ENCODE measurements around the gene UBA7. TPM values are rescaled to one million over a fixed set of nuclear protein-coding genes. Genes with fewer than 3 reads are reported as not detected.

The UBA7 gene
- total RNA-seq, 1 donor from 2014 or later: 25.1 TPM

DNA sequence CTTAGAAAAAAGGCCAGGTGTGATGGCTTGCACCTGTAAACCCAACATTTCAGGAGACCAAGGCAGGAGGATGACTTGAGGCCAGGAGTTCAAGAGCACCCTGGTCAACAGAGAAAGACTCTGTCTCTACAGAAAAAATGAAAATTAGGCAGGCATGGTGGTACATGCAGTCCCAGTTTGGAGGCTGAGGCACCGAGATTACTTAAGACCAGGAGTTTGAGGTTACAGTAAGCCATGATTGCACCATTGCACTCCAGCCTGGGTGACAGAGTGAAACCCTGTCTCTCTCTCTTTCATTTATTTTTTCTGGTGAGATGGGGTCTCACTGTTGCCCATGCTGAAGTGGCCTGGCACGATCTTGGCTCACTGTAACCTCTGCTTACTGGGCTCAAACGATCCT lies 52.1 kb downstream of the UBA7 start:
- Histone ChIP-seq H3K27me3 (ENCODE audit: low read depth) (no peaks in the 10 kb centered on the region), H3K9me3 (replicated peaks) (no peaks in the 10 kb centered on the region), H3K4me1 (peaks cover 21% of the 10 kb centered on the region), H3K36me3 (no peaks in the 10 kb centered on the region), H3K4me3 (no peak overlapping the region), H3K27ac (replicated peaks) (no peak overlapping the region)
- intact Hi-C loops (cut with micrococcal nuclease): no loop called here
- no peak for DNase-seq
- TF ChIP-seq, protein P1, sequence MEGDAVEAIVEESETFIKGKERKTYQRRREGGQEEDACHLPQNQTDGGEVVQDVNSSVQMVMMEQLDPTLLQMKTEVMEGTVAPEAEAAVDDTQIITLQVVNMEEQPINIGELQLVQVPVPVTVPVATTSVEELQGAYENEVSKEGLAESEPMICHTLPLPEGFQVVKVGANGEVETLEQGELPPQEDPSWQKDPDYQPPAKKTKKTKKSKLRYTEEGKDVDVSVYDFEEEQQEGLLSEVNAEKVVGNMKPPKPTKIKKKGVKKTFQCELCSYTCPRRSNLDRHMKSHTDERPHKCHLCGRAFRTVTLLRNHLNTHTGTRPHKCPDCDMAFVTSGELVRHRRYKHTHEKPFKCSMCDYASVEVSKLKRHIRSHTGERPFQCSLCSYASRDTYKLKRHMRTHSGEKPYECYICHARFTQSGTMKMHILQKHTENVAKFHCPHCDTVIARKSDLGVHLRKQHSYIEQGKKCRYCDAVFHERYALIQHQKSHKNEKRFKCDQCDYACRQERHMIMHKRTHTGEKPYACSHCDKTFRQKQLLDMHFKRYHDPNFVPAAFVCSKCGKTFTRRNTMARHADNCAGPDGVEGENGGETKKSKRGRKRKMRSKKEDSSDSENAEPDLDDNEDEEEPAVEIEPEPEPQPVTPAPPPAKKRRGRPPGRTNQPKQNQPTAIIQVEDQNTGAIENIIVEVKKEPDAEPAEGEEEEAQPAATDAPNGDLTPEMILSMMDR (IDR thresholded peaks at IDR 0.05; ENCODE audit: borderline replicate concordance): no peak

DNA sequence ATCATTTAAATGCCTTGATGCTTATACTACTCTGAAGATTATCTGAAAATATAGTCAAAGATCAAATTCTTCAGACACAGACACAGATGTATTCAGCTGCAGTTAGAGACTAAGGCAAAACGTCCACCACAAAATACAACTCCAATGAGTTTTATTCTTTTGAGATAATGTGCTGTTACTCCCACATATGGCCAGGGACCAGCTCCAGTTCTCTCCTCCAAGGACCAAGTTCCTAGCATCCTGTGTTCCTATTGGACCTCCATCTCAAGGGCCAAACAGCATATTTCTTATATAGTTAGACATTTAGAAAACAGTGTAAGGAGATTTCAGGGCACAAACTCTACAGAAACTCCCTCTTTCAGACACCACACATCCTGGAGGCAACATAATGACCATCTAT lies 54.5 kb downstream of the UBA7 start:
- TF ChIP-seq, protein P1 (IDR thresholded peaks at IDR 0.05; ENCODE audit: borderline replicate concordance): no peak
- no peak for DNase-seq
- Histone ChIP-seq H3K9me3 (replicated peaks) (no peaks in the 10 kb centered on the region), H3K4me3 (no peak overlapping the region), H3K27me3 (ENCODE audit: low read depth) (no peaks in the 10 kb centered on the region), H3K36me3 (no peaks in the 10 kb centered on the region), H3K27ac (replicated peaks) (no peak overlapping the region), H3K4me1 (peaks cover 39% of the 10 kb centered on the region)
- intact Hi-C loops (cut with micrococcal nuclease): no loop called here

DNA sequence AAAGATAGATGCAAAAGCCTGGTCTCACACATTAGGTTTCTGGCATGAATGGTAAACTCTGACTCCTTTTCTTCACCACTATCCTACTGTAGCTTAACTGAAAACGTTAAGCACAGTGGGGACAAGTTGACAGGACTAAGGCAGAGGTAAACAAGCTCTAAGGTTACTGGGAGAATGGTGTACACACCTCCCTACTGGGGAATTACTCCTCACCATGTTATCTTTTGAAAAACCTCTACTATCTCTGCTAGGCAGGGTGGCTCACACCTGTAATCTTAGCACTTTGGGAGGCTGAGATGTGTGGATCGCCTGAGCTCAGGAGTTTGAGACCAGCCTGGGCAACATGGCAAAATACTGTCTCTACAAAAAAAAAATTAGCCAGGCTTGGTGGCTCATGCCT lies 56.6 kb downstream of the UBA7 start:
- H3K4me1 ChIP-seq: peaks cover 48% of the 10 kb centered on the region
- DNase-seq: no peak
- intact Hi-C loops (cut with micrococcal nuclease): no loop called here

GRCh38 chr3:49756036-49756435 lies 57.7 kb downstream of the UBA7 start:
- DNase-seq: no peak
- Histone ChIP-seq H3K36me3 (no peaks in the 10 kb centered on the region), H3K27me3 (ENCODE audit: low read depth) (no peaks in the 10 kb centered on the region), H3K4me1 (peaks cover 48% of the 10 kb centered on the region), H3K27ac (replicated peaks) (no peak overlapping the region), H3K4me3 (no peak overlapping the region), H3K9me3 (replicated peaks) (no peaks in the 10 kb centered on the region)
- intact Hi-C loops (cut with micrococcal nuclease): no loop called here
- TF ChIP-seq, protein P1 (IDR thresholded peaks at IDR 0.05; ENCODE audit: borderline replicate concordance): no peak

More for the DNA sequence above, 56.6 kb downstream of the UBA7 start:
- Histone ChIP-seq H3K9me3 (replicated peaks) (no peaks in the 10 kb centered on the region), H3K27ac (replicated peaks) (no peak overlapping the region), H3K27me3 (ENCODE audit: low read depth) (no peaks in the 10 kb centered on the region), H3K4me3 (no peak overlapping the region), H3K36me3 (no peaks in the 10 kb centered on the region)
- TF ChIP-seq, protein P1 (IDR thresholded peaks at IDR 0.05; ENCODE audit: borderline replicate concordance): no peak

Small RNA genes within 50 kb of the gene (microRNA-seq; reads per million reads assigned to microRNA genes)
- not detected for gene MIR5193

Other genes starting within 250 kb of the UBA7 start
- gene APEH, start 139.6 kb downstream of the UBA7 start, total RNA-seq: 99.0 TPM
- 5.4 TPM for gene MST1, start 124.5 kb downstream of the UBA7 start, total RNA-seq
- 48.6 TPM for gene RNF123, start 124.4 kb downstream of the UBA7 start, total RNA-seq
- not detected for gene AMIGO3, start 94.3 kb downstream of the UBA7 start, total RNA-seq
- gene GMPPB, start 90.0 kb downstream of the UBA7 start, total RNA-seq: 15.1 TPM
- gene IP6K1, start 27.4 kb downstream of the UBA7 start, total RNA-seq: 16.9 TPM
- not detected for gene CDHR4, start 14.1 kb downstream of the UBA7 start, total RNA-seq
- gene INKA1, start 10.7 kb downstream of the UBA7 start, total RNA-seq: 2.3 TPM
- 0.63 TPM for gene TRAIP, start 42.6 kb upstream of the UBA7 start, total RNA-seq
- not detected for gene CAMKV, start 56.0 kb upstream of the UBA7 start, total RNA-seq
- 1.7 TPM for gene MST1R, start 89.9 kb upstream of the UBA7 start, total RNA-seq
- 8.4 TPM for gene MON1A, start 115.9 kb upstream of the UBA7 start, total RNA-seq
- gene RBM6, start 126.2 kb upstream of the UBA7 start, total RNA-seq: 40.4 TPM